ELR (cell line): ENCODE data around the gene SCAMP4.

Source experiments
- DNase-seq: peaks from one replicate; pipeline ENCODE4 v3.0.0-alpha.2; 2015; ENCODE audit warnings: low read depth

SCAMP4 gene

GRCh38 chr19:1957562-1958248 lies 52.5 kb downstream of the SCAMP4 start:
- no peak for DNase-seq

- no peak for DNase-seq
Measured at GRCh38 chr19:1959928-1960589, 54.9 kb downstream of the SCAMP4 start.

GRCh38 chr19:1961000-1961883 lies 56.0 kb downstream of the SCAMP4 start:
- no peak for DNase-seq

- DNase-seq = no peak
Measured at GRCh38 chr19:1962674-1963073, 57.5 kb downstream of the SCAMP4 start.

GRCh38 chr19:1967087-1967608 lies 61.9 kb downstream of the SCAMP4 start:
- no peak for DNase-seq

- no peak for DNase-seq
Measured at GRCh38 chr19:1968279-1969175, 63.3 kb downstream of the SCAMP4 start.

- DNase-seq = no peak
Measured at GRCh38 chr19:1969176-1970002, 64.2 kb downstream of the SCAMP4 start.

- DNase-seq = peak; percentile 52
Measured at GRCh38 chr19:1970003-1970805, 65.0 kb downstream of the SCAMP4 start.

GRCh38 chr19:1970806-1971502 lies 65.8 kb downstream of the SCAMP4 start:
- DNase-seq = no peak

GRCh38 chr19:1974381-1975161 lies 69.4 kb downstream of the SCAMP4 start:
- DNase-seq = no peak

- DNase-seq = no peak
Measured at GRCh38 chr19:1975162-1975480, 69.9 kb downstream of the SCAMP4 start.
